ENCODE measurements around the gene ZNF750.
A peak's percentile ranks its signal among the peaks of the same experiment; 100 is the strongest.

The ZNF750 gene

DNA sequence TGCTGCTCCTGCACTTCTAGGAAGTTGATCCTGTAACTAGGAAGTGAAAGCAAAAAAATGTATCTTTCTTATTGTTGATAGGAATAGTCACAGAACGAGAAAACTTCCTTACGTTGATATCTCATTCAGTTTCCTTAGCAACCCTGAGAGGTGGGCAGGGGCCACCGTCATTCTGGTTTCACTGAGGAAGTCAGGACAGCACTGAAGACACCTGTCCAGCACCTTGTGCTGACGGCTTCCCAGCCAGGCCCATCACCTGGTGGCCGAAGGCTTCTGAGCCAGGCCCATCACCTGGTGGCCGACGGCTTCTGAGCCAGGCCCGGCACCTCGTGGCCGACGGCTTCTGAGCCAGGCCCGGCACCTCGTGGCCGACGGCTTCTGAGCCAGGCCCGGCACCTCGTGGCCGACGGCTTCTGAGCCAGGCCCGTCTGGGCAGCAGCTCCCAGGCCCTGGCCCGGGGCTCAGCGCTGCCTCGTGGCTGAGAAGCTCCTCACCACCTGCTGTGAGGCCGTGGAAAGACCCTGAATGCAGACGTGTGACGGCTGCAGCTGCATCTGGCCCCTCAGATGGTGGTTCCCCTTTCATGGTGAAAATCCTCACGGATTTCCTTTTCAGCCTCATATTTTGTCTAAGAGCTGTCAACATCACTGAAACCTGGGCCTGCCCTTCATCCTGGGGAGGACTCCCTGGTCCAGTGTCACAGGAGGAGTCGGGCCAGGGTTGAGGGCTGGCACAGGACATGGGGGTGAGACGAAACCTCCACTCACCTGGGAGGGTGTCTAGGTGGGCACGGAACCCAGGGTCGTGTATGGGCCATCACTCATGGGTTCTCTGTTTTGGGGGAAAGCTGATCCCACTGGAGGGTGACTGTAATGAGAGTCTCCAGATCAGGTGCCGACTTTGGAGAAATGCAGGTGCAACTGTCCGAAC, 33.0 kb upstream of the ZNF750 start:
- DNase-seq = no peak

DNA sequence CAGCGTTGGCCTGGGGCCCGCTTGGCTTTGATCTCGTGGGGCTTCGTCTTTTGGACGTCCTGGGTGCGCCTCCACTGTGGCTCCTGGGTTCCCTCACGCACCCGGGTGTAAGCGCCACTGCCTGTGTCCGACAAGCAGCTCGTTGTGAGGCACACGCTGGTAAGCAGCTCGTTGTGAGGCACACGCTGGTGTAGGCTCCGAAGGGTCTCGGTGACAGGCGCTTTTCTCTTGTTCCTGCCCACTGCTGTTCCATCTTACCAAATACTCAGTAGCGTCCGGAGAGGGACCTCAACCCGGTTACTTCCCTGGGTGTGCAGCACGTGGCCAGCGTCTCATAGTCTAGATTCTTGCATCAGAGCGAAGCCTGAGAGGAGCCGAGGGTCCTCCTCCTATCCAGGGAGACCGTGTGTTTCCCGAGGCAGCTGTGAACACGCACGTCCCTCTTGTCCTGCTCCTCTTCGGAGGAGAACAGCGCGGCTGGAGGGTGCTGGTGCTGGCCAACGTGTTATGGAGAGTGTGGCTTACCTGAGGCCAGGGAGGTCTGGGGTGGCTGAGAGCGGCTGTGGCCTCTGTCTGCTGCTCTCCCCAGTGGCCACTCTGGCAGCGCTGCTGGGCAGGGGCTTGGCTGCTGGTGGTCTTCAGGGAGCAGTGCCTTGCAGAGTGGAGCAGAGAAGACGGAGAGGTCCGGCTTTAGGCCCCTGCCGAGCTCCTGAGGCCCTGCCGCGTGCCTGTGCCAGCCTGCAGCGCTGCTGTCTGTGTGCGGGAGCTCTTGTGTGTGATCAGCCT, 32.1 kb upstream of the ZNF750 start:
- no peak for DNase-seq

DNA sequence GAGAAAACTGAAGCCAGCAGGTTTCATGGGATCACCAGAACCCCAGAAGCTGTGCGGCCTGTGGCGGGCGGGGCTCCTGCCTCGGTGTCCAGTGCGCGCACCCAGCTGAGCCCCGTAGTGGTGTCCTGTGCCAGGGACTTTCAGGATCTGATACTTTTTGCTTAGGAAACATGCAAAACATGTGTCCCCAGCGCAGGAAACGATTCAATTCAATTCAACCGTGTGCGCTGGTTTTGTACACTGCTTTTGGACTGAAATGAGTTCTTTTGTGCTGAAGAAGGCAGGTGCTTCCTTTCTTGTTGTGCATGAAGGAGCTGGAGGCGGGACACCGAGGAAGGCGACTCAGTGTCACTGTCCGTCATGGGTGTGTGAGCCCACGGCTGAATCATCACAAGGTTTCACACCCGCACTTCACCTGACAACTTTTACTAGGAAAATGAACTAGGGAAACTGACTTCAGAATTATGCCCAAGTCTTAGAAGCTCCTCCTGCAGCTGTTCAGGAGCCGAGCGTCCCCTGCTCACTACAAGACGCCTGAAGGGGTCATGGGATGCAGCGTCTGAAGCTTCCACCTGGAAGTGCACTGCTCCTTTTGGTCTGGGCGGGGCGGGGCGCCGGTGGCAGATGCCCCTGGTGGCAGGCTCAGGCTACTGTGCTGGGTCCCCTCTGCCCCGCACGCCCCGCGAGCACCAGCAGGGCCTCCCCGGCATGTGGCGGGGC, 31.4 kb upstream of the ZNF750 start:
- no peak for DNase-seq

DNA sequence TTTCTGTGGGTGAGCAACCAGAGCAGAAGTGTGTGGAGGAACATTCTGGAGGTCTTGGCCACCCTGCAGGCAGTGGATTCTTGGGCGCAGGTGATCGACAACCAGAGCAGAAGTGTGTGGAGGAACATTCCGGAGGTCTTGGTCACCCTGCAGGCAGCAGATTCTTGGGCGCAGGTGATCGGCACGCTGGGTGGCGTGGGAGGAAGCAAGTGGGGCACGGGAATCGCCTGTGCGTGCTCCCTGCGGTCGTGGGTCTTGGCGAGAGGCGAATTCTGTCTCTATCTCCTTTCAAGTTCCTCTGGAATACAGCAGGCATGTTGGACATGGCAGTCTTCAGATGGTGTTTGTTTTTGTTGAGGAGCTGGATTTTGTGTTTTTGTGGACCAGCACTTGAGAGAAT, 30.7 kb upstream of the ZNF750 start:
- no peak for DNase-seq

DNA sequence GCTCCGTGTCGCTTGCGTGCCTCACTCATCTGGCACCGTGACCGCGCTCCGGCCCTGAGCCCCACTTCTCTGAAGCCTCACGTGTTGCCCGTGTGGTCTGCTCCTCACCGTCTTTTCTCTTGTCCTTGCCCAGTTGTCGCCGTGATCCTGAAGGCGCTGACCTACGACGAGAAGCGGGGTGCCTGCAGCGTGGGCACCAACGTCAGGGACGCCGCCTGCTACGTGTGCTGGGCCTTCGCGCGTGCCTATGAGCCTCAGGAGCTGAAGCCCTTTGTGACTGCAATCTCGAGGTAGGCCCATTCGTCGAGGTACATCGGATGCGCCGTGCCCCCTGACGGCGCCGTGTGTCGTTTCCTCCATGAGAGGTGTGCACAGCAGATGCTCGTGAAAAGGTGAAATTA, 30.3 kb upstream of the ZNF750 start:
- DNase-seq = no peak

DNA sequence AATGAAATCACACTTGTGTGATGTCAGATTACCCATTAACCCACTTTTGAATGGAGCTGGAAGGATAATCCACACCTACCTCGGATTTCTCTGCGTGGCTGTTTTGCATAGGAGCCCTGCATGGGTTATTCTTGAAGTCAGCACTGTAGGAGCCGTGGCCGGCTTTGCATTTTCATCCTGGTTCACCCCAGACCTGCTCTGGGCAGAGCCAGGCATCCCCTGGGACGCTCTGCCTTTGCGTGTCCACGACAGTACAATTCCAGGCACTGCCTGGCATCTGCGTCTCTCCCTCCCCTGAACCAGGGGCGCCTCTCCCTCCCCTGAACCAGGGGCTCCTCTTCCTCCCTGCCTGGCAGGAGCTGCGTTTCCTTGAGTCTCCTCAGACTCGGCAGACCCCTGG, 29.7 kb upstream of the ZNF750 start:
- DNase-seq = no peak

DNA sequence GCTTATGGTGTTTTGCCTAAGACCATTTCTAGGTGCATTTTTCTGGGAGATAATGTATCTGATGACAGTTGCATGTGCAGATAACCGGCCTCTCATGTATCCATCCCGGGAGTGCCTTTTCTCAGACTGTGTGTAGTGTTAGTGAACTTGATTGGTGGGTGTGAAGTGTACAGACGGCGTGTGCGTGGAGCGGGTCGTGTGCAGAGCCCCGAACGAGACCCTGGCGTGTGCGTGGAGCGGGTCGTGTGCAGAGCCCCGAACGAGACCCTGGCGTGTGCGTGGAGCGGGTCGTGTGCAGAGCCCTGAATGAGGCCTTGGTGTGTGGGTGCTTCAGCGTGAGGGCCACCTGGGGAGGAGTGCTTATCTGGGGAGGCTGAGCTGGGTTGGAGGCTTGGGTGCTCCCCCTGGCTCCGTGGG, 28.9 kb upstream of the ZNF750 start:
- no peak for DNase-seq

DNA sequence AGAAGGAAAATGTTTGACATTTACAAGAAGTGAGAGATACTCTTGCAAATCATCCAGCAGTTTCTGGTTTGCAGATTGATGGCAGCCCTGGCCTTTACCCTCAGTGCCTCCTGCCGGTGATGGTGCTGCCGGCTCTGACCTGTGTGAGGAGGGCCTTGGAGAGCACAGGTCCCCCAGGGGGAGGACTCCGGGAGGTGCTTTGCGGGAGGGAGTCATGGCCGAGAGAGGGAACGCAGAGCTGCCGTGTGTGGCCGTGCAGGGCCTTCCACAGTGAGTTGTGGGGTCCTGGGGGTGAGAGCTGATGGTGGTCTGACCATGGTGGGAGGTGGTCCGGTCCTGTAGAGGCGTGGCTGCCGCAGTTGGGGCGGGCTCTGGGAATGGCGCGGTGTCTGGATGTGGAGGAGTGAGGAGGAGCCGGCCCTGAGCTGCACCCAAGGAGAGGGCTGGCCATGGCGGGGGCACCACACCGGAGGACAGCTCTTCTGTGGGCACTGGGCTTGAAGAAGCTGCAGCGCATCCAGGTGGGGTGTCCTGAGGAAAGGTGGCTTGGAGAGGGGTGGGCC, 28.0 kb upstream of the ZNF750 start:
- no peak for DNase-seq

DNA sequence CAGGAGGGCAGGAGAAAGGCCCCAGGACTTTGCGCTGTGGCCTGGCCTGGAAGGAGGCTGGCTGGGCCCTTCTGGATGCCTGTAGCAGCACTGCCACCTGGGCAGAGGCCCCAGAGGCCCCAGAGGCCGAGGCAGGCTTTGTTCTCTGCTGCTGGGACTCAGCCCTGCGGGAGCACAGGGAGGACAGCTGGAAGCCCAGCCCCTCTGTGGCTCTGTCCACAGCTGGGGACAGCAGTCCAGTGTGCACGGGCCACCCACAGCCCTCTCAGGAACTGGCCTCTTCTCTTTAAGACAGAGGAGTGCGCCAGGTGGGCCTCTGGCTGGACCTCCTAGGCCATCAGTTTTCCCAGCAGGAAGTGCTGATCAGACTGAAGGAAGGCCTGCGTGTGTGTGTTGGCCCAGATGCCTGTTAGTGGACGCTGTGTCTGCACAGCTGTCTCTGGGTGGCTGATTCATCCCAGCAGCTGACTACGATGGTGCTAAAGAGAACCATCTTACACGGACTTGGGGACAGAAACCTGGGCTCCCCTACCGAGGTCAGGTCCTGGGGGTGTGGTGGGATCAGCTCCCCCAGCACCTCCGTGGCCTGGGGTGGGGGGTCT, 26.9 kb upstream of the ZNF750 start:
- no peak for DNase-seq

DNA sequence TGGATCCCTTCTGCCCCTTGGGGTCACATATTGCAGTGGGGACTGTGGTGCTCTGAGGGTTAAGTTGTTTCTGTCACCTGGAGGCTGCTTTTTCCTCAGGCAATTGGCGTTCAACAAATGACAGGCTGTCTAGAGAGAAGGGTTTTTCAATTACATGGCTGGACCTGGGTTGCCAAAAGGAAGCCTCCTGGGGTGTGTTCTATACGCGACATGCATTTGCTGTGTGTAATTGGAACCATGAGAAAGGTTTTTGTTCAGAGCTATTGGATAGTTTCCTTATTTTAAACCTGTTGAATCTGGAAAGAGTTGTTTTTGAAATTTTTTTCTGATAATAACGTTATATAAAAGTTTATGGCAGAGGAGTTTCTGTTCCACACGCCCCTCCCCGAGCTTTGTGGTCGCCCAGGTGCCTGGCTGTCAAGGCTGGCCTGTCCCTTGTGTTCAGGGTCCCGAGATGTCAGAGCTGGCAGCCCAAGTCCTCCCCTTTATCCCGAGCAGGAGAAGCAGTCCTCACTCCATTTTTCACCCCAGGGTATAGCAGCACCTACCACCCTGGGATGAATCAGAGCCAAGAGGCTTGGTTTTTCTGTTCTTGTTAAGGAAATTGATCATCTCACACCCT, 26.1 kb upstream of the ZNF750 start:
- no peak for DNase-seq

DNA sequence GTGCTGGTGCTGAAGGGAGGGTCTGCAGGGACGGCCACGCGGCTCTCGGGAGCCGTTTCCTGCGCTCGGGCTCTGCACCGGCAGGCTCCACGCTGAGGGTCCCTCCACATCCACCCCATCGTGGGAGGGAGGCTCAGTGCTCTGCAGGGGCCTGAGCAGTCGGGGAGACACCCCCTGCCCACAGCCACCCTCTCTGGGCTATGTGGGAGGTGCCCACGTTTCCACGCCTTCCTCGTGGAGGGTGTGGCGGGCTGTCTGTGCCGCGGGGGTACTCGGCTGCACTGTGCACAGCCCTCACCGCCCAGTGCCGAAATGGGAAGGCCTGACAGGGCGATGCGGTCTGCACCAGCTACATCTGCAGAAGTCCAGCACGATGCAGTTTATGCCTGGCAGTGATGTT, 25.5 kb upstream of the ZNF750 start:
- no peak for DNase-seq

DNA sequence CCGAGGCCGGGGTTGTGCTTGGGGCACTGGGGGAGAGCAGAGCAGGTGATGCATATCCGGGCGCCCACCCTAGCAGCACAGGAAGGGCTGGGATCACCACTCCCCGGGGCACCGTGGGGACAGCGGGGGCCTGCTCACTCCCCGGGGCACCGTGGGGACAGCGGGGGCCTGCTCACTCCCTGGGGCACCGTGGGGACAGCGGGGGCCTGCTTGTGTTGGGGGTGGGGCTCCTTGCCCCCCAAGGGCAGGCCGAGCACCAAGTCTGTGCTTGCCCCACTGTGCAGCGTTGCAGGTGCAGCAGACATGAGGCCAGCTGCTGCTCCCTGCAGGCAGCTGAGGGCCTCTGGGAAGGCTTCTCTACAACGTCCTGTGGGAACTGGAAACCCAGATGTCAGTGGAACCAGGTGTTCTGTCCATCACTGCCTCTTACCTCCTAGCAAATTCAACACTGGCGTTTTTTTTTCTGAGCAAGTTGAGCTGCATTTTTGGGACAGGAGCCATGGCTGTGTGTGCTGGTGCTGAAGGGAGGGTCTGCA, 25.0 kb upstream of the ZNF750 start:
- DNase-seq = no peak

DNA sequence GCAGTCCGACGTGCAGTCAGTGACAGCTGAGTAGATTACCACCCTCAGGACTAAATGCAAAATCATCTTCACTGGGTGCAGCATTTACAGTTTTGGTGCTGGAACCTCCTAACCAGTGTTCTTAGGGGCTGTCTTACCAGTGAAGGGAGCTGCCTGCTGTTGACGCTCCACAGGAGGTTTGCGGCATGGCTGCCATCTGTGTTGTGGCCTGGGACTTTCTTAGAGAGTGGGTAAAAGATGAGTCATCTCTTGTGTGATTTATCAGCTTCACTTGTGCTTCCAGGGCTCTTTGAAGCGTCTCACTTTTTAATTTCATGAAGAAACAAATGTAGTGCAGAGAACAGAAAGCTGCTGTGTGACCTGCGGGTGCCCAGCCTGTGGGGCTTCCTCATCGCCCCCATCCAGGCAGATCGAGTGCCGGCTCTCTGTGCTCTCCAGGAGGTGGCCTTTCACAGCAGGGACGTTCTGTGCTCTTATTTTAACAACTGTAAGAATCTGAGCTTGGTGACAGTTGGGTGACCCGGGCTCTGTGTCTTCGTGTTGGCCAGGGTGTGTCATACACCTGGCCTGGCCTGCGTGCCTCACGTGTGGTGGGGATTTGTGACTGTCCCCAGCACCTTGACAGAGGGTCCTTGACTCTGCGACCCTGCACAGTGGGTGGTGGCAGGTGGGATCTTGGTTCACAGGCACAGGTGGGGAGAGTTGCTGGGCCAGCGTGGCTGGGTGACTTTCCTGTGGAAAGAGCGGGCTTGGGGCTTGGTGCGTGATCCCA, 24.3 kb upstream of the ZNF750 start:
- peak; percentile 62 for DNase-seq

DNA sequence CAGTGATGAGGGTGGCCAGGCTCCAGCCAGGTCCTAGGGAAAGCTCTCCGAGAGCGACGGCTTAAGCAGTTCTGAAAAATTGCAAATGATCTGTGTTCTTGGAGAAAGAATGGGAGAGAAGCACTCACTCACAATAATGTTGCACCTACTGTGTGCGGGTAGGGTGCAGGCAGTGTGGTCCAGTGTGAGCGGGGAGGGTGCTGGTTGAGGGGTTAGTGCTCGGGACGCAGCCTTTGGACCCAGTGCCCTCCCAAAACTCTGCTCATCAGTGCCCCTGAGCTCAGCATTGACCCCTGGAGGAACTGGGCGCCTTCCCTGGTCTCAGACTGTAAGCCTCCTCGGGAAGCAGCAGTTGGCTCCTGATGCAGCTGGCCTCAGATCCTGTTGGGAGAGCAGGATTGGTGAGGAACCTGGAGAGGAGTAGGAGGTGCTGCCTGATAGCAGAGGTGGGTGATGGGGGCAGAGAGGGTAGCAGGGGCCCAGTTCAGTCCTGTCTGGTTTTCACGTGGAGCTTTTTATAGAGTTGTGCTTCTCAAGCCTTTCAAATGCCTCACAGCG, 23.6 kb upstream of the ZNF750 start:
- DNase-seq = no peak

DNA sequence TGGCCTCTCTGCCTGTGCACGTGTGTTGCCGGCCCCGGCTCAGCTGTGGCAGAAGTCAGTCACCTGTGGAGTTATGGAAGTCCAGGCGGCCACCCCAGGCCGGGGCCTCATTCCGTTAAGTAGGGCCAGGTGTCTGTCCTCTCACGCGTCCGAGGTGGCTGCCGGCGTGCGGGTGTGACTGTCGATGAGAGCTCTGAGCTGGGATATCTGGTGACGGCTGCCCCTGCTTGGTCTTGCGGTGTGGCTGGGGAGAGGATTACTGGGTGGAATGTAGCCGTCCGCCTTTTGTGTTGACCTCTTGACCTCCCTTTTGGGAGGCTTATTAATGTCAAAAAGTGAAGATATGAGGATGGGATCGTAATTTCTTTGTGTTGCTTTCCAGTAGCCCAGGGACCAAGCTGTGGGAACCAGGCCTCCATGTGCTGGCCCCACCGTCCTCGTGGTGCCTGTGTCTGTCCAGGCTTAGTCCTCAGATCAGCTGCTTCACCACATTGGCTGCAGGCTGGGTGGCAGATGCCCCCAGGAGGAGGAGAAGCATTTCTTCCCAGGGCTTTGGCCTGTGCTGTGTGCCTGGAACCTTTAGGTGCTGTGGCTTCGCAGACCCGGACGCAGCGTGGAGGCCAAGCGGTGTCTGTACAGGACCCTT, 23.0 kb upstream of the ZNF750 start:
- DNase-seq = no peak

DNA sequence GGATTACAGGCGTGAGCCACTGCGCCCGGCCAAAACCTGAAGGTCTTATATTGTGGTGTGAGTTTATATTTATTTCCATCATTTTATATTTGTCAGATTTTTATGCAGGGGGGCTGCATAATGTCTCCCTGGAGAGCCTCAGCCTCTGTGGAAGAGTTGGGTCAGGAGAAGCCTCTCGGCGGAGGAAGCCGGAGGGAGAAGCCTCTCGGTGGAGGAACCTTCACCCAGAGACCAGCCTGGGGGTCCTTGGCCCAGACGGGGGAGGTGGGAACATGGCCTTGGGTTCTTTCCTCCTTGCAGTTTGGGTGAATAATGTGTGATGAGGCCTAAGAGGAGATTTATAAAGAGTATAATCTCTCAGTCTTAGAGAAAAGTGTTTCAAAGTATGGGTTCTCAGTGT, 22.4 kb upstream of the ZNF750 start:
- no peak for DNase-seq

DNA sequence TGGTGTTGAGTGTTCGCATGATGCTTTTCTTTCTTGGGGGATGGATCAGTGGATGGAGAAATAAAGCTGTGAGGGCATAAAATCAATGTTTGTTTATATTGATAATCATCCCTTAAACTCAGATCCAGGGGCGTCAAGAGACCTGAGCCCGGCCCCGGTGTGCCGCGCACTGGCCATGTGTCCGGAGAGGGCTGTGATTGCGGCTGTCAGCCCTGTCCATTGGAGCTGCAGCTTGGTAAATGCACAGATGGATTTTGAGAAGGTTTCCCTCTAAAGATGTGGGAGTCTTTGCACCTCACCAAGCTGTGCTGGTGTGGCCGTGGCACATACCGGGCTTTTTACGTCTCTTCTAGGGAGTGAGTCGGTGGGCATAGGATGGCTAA, 21.6 kb upstream of the ZNF750 start:
- DNase-seq = no peak

DNA sequence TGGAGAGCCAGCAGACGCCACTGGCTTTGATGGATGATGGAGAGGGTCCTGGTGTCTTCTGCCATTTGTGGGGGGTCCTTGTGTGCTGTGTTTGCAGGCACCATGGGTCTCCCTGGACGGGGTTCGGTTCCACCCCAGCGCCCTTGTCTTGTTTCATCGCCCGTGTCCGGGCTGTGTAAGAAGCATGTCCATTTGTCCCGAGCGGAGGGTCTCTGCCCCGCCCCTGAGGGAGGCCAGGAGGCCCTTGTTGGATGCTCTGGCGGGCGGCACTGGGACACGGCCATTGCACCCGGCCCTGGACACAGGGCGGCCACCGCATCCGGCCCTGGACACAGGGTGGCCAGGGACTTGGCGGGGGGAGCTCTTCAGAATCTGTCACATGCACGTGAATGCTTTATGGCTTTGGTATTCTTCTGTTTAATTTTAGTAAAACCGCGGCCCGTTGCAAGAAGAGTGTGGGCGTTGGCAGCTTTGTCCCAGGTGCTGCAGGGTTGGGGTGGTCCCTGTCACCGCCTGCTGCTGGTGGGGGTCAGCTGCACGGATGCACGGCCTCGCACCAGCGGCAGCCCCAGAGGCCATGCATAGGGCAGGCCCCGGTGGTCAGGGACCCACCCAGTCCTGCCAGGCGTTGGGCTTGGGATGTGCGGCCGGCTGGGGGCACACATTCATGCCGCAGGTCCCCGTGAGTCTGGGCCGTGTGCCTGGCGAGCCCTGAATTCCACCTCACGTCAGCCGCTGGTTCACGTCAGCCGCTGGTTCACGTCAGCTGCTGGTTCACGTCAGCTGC, 21.0 kb upstream of the ZNF750 start:
- DNase-seq = no peak
